GM18873 (cell line): ENCODE results near the gene CCDC61.

ENCODE experiments used
- ATAC-seq: cut with Tn5 transposase; IDR thresholded peaks from one replicate; pipeline ENCODE4 v1.9.1; 2021; ENCODE audit warnings: mild to moderate bottlenecking, moderate library complexity, moderate number of reproducible peaks; ENCODE audit not compliant: unreplicated experiment, low FRiP score

CCDC61 gene

DNA sequence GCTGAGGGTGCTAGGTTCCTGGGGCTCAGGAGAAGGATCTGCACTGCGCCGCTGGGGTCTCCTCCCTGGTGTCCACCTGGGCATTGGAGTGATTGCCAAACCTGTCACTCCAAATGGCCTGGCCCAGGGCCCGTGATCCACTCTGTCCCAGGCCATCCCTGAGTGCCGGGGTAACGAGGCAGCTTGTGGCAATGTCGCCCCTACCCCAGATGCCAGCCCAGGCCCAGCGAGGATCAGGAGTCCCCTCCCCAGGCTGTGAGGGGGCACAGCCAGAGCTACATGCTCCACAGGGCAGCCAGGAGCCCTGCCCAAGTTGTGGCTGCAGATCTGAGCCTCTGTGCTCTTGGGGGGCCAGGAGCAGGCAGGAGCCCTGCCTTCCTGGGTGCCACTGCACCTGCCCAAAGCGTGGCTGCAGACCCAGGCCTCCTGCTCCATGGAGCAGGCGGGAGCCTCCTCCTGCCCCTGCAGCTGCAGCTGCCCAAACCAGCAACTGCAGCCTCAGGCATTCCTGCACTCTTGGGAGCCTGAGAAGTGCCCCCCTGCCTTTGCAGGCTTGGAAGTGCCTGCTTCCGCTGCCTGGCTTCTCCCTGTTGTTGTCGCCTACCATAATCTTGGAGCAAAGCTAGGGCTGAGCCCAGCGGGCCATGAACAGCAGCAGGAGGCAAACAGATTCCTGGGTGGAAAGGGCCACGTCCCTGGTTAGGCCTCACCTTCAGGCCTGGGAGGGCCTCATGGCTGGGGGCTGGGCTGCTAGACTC, 40.9 kb downstream of the CCDC61 start:
- no peak for ATAC-seq

DNA sequence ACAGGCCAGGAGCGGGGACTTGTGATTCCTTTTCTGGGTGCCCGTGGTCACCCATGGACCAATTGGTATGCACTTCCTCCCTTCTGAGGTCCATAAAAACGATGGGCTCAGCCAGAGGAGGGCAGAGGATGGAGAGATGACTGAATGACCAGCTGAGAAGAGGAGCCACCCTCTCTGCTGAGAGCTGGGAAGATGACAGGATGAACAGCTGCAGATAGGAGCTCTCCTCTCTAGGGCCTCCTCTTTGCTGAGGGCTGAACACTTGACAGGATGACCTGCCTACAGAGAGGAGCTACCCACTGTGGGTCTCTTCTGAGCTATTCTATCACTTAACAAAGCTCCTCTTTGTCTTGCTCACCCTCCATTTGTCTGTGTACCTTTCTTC, 41.5 kb downstream of the CCDC61 start:
- no peak for ATAC-seq

DNA sequence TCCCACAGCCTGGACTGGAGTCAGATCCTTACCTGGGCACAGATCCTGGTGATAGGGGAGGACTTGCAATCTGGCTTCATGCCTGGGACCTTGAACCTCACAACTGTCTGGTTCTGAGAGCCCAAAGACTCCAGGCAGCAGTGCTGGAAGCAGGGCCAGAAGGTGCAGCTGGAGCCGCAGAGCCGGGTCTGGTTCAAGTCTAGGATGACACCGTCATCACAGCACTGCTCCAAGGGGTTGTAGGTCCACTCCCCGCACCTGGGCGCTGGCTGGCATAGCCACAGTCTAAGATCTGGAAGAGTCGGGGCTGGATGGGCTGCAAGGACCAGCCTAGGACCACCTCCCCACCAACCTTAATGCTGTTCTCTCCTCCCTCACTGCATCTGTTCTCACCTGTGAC, 44.9 kb downstream of the CCDC61 start:
- ATAC-seq: no peak

DNA sequence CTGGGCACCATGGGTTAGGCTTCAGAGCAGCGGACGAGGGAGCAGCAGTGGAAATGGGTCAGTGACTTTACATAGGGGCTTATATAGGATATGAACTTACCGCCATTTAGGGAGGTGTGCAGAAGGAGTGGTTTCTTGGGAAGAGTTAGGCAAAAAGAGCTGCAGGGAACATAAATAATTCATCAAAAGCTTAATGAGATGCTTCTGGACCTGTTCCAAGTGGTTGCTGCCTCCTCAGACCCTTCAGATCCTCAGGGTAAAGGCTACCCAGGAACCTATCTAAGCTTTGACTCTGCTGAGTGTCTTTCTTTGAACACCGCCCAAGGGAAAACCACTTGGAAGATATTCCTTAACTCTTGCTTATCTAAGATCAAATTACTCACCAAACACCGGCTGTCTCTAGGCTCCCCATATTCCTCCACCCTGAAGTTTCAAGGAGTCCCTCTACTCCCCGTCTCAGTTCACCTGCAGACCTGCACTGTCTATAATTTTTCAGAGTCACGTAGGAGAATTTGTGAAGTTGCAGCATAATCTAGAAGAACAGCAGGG, 45.8 kb downstream of the CCDC61 start, which contains the start of gene IGFL4:
TSS of gene IGFL4 (minus strand) at position 51 of the 549 bp plus-strand sequence. CDS start at position 11, 40 bp downstream.
- no peak for ATAC-seq

DNA sequence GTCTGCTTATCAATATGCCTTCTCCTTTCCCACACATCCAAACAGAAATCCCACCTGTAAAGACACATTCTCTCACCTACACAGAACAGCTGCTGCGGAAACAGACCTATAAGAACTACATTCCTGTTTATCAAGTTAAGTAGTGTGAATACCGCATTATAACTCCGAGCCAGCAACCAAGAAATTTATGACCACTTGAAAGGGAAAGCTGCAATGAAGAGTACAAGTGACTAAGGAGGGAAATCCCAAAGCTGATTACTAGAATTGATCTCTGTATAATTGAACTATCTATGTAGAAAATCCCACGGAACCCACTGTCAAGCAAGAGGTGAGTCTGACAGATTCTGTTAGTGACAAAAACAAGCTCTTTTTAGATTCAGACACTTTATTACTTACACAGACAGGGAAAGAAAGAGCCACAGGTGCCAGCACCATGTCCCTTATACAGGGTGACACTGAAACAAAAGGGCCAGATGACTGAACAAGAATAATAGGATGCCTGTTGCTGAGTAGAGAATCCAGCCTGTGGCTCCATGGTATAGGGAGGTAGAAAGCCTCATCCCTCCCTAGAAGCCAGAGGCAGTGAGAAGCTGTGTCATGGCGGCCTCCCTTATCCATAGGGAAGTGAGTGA, 47.1 kb downstream of the CCDC61 start:
- ATAC-seq: no peak

DNA sequence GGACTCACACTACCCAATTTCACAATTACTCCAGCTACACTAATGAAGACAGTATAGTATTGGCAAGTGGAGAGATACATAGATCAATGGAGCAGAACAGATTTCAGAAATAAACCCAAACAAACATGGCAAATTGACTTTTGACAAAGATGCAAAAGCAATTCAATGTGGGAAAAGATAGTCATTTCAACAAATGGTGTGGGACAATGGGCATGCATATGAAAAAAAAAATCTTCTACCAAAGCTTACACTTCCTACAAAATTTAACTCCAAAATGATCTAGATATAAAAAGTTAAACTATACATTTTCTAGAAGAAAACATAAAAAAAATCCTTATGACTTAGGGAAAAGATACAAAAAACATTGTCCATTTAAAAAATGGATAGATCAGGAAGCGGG, 48.3 kb downstream of the CCDC61 start:
- ATAC-seq: no peak

DNA sequence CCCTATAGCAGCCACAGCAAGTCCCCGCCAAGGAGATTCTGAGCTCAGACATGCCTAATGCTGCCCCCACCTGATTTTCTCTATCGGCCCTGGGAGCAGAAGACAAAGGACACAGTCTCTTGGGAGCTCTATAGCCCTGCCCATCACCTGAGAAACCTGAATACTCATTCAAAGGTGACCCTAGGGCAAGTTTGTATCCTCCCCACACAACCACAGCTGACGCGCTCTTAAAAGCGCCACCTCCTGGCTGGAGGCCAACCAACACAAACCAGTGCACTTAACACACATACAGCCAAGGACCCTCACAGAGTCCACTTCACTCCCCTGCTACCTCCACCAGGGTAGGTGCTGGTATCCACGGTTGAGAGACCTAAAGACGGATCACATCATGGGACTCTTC, 54.3 kb downstream of the CCDC61 start:
- no peak for ATAC-seq

DNA sequence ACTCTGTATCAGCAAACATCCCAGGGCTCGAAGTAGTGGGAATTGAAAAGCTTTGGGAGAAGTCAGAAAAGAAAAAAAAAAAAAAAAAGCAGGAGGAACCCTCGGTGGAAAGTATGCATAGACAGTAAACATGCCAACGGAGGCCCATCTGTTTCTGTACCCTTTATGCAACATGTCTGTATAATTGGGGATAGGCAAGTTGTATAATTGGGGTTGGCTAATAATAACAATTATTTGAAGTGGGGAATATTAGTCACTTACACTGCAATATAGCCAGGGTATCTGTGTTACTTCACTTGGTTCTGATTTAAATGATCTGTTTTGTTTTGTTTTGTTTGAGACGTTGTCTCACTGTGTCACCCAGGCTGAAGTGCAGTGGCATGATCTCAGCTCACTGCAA, 57.6 kb downstream of the CCDC61 start:
- no peak for ATAC-seq

DNA sequence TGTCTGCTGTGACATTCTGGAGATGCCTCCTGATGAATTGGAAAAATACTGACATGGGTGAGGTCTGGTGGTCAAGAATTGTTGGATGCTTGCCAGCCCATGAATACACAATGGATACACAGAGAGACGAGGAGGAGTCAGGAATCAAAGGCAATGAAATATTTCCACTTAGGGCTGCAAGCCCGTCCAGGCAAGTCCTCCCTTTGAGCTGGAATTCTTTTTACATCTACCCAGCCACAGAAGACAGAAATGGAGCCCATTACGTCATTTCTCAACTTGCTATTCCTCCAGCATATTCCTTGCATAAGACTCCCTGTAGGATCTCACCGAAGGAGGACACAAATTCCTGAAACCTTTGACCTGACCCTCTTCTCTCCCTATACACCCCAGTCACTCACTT, 61.3 kb downstream of the CCDC61 start:
- no peak for ATAC-seq

DNA sequence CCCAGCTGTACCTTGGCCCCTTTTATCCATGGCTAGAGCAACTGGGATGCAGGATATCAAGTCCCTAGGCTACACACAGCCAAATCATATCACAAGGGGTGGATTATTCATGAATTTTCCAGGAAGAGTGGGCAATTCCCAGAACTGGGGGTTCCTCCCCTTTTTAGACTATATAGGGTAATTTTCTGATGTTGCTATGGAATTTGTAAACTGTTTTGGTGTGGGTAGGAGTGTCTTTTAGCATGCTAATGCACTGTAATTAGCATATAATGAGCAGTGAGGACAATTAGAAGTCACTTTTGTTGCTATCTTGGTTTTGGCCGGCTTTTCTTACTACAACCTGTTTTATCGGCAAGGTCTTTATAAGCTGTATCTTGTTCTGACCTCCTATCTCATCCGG, 63.5 kb downstream of the CCDC61 start:
- no peak for ATAC-seq

DNA sequence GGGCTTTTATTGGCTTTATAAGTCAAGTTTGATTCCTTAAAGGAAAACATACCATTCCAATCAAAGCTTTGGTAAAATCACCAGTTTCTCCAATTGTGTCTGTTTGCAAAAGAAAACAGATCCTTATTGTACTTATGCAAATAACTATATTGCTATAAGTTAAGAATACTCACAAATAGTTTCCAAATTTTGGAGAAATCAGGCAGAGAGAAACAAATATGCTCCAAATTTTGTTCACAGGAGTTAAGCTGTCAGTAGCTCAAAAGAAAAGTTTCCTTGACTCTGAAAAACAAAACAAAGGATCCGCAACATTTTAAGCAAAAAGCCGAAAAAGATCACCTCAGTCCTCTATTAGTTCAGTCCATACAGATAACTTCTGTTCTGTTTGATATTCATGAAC, 64.7 kb downstream of the CCDC61 start:
- ATAC-seq: no peak

DNA sequence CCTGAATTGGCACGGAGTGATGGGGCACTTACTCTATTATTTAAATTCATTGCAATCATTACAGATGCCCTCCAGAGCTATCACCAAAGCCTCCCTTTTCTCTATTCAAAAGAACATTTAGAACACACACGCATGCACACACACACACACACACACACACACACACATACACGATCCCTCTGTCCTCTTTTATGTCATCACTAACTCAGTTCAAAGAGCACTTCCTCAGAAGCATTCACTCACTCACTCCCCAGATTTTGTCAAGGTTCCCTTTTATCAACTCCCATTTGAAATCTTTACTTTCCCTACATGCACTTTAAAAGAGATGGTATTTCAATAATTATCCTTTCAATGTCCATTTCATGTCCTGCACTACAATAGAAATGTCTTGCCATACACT, 67.9 kb downstream of the CCDC61 start:
- no peak for ATAC-seq

DNA sequence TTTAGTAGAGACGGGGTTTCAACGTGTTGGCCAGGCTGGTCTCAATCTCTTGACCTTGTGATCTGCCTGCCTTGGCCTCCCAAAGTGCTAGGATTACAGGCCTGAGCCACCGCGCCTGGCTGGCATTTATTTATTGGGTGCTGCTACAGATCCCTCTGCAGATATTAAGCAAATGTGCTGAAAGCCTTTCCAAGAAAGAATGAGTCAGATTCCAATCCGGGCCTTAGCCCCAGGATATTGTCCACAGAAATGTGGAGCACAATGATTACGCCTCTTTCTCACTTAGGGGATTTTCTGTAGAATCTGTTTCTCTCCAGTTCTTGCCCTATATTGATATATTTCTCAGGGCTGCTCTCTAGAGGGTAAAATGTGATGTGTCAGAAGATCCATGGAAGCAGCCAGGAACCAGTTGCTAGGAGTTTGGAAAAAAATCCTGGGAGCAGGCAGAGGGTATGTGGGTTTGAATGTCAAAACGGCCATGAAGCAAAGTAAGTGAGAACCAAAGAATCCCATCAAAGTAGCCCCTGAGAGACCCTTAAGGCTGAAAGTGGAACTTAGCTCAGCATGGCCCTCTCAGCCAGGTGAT, 70.3 kb downstream of the CCDC61 start:
- ATAC-seq: no peak

DNA sequence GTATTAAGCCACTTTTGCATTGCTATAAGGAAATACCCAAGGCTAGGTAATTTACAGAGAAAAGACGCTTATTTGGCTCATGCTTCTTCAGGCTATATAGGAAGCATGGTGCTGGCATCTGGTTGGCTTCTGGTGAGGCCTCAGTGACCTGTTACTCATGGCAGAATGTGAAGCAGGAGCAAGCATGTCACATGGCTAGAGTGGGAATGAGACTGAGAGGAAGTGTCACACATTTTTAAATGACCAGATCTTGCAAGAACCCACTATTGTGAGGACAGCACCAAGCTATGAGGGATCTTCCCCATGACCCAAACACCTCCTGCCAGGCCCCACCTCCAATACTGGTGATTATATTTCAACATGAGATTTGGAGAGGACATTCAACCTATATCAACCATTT, 71.2 kb downstream of the CCDC61 start:
- ATAC-seq: no peak

DNA sequence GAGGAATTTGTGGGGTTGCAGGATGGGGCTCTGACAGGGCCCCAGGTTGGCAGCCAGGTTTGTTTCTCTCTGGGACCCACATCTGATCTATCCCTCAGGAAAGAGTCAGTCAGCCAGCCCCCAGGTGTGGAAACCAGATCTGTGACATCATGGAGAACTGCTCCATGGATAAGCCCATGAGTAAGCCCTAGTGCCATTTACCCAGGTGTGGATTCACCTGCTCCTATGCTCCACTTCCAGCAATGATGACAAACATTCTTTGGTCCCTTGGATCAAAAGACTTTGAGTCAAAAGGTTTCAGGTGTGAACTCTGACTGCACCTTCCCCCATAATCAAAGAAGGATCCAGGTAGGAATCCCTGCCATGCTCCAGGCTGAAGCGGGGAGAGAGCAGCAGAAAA, 72.4 kb downstream of the CCDC61 start:
- ATAC-seq: no peak
